HCT116 (cell line): ENCODE data around the gene NUCB2. TPM values are rescaled to one million over a fixed set of nuclear protein-coding genes. Genes with fewer than 3 reads are reported as not detected.
A peak's percentile ranks its signal among the peaks of the same experiment; 100 is the strongest.

Experiments
- ATAC-seq: fragments of 200-7000 bp; cut with Tn5 transposase; 2 replicates; pipeline ENCODE4 v1.9.1; 2020; ENCODE audit warnings: mild to moderate bottlenecking, moderate library complexity
- BruUV-seq: library from RNA; stranded (reverse); fragments of 400-500 nt; replicated peaks from 2 replicates; lab custom pipeline; 2021; lab: Mats Ljungman, UMichigan
- CTCF ChIA-PET: fragments of 300-600 bp; sonication (Branson Sonifier 250); formaldehyde crosslinking; loops from one replicate; lab custom pipeline; 2021; ENCODE audit warnings: antibody characterized with exemption; lab: Charles Lee
- POLR2A ChIA-PET: fragments of 300-600, 350-600 bp; sonication (Branson Sonifier 250); formaldehyde crosslinking; loops from one replicate; lab custom pipeline; 2021; ENCODE audit warnings: antibody characterized with exemption; lab: Charles Lee
- RAD21 ChIA-PET, 2 experiments: fragments of 300-600 bp; sonication (Branson Sonifier 250); formaldehyde crosslinking; loops; one replicate each; lab custom pipeline; 2023; ENCODE audit warnings: low total read pairs in 2 of 2; ENCODE audit not compliant: uncharacterized antibody in 2 of 2, unreplicated experiment in 2 of 2, low non-redundant PET in 1 of 2; lab: Charles Lee
- DNase-seq: peaks from one replicate; pipeline ENCODE4 v3.0.0-alpha.2; 2010; ENCODE audit warnings: low read depth, low spot score
- H2AFZ ChIP-seq: fragments of 200-600 bp; shearing (Covaris generic), sonication (generic); 2 replicates; pipeline ENCODE4 v1.6.1; 2017; ENCODE audit warnings: low read depth, mixed run types, mixed read lengths, antibody characterized with exemption, low read length; ENCODE audit not compliant: poor library complexity, severe bottlenecking
- H3K27ac ChIP-seq: 2 replicates; pipeline ENCODE4 v1.5.1; 2012; ENCODE audit warnings: low read depth, low read length
- H3K27me3 ChIP-seq: fragments of 200-600 bp; sonication (generic); 2 replicates; pipeline ENCODE4 v1.6.1; 2016; ENCODE audit warnings: mixed run types, low read length, mixed read lengths; ENCODE audit not compliant: insufficient read depth
- H3K36me3 ChIP-seq, 2 experiments: fragments of 200-500 bp in 1 of 2; fragments of 200-600 bp in 1 of 2; sonication (Bioruptor generic) in 1 of 2; sonication (generic) in 1 of 2; 2 replicates each; pipeline versions ENCODE4 v1.5.1 to v1.6.1; 2014 to 2016; ENCODE audit warnings: low read length in 2 of 2, inconsistent platforms in 1 of 2, mixed read lengths in 1 of 2, mixed run types in 1 of 2; ENCODE audit not compliant: insufficient read depth in 2 of 2, control insufficient read depth in 1 of 2
- H3K4me1 ChIP-seq, 2 experiments: fragments of 200-600 bp in 1 of 2; sonication (generic) in 1 of 2; 2 replicates each; pipeline versions ENCODE4 v1.5.1 to v1.6.1; 2012 to 2017; ENCODE audit warnings: low read length in 2 of 2, inconsistent platforms in 1 of 2, mild to moderate bottlenecking in 1 of 2, mixed read lengths in 1 of 2, mixed run types in 1 of 2, moderate library complexity in 1 of 2; ENCODE audit not compliant: insufficient read depth in 2 of 2, control insufficient read depth in 1 of 2
- H3K4me2 ChIP-seq: fragments of 200-600 bp; sonication (generic); 2 replicates; pipeline ENCODE4 v1.6.1; 2017; ENCODE audit warnings: mixed run types, low read length, mixed read lengths
- H3K4me3 ChIP-seq, 2 experiments: fragments of 200-600 bp in 1 of 2; sonication (generic) in 1 of 2; replicated peaks in 1 of 2; 2 replicates each; pipeline ENCODE4 v1.5.1; 2011 to 2016; ENCODE audit warnings: low read length in 2 of 2, control low read depth in 1 of 2, low read depth in 1 of 2, mild to moderate bottlenecking in 1 of 2, mixed read lengths in 1 of 2, mixed run types in 1 of 2
- H3K79me2 ChIP-seq: fragments of 200-600 bp; sonication (generic); 2 replicates; pipeline ENCODE4 v1.6.1; 2017; ENCODE audit warnings: mild to moderate bottlenecking, mixed run types, low read length, moderate library complexity, mixed read lengths; ENCODE audit not compliant: insufficient read depth
- H3K9ac ChIP-seq: fragments of 200-600 bp; sonication (generic); 2 replicates; pipeline ENCODE4 v1.6.1; 2016; ENCODE audit warnings: low read length, mixed read lengths
- H3K9me2 ChIP-seq: fragments of 200-600 bp; sonication (generic), shearing (Covaris generic); 2 replicates; pipeline ENCODE4 v1.6.1; 2017; ENCODE audit warnings: mixed run types, mild to moderate bottlenecking, moderate library complexity; ENCODE audit not compliant: insufficient read depth
- H3K9me3 ChIP-seq, 2 experiments: fragments of 200-500 bp in 1 of 2; fragments of 200-600 bp in 1 of 2; sonication (Bioruptor generic) in 1 of 2; sonication (generic) in 1 of 2; 2 replicates each; pipeline ENCODE4 v1.6.1; 2014 to 2017; ENCODE audit warnings: low read length in 2 of 2, mixed read lengths in 2 of 2, inconsistent platforms in 1 of 2, low read depth in 1 of 2, mild to moderate bottlenecking in 1 of 2, mixed run types in 1 of 2, moderate library complexity in 1 of 2; ENCODE audit not compliant: control insufficient read depth in 1 of 2, insufficient read depth in 1 of 2
- H4K20me1 ChIP-seq: fragments of 200-600 bp; sonication (generic), shearing (Covaris generic); 2 replicates; pipeline ENCODE4 v1.6.1; 2017; ENCODE audit warnings: mixed run types, mild to moderate bottlenecking, moderate library complexity; ENCODE audit not compliant: insufficient read depth
- ATF3 ChIP-seq: IDR thresholded peaks from 2 replicates; pipeline ENCODE4 v1.6.1; 2012
- CBX3 ChIP-seq: IDR thresholded peaks from 2 replicates; pipeline ENCODE4 v1.6.1; 2012; ENCODE audit warnings: low read depth
- CTCF ChIP-seq, 3 experiments: fragments of 200-600 bp in 1 of 3; sonication (generic) in 1 of 3; IDR thresholded peaks in 2 of 3; conservative IDR thresholded peaks in 1 of 3; 2 replicates each; pipeline ENCODE4 v1.5.1; 2012 to 2017; ENCODE audit warnings: low read depth in 2 of 3, low read length in 2 of 3, antibody characterized with exemption in 1 of 3, borderline replicate concordance in 1 of 3, control low read depth in 1 of 3, mild to moderate bottlenecking in 1 of 3, mixed read lengths in 1 of 3, mixed run types in 1 of 3, moderate library complexity in 1 of 3; ENCODE audit not compliant: insufficient read depth in 1 of 3
- ELF1 ChIP-seq: IDR thresholded peaks from 2 replicates; pipeline ENCODE4 v1.6.1; 2012; ENCODE audit warnings: low read depth, borderline replicate concordance
- EZH2 ChIP-seq: fragments of 200-600 bp; sonication (generic); IDR thresholded peaks from 2 replicates; pipeline ENCODE4 v1.6.1; 2017; ENCODE audit warnings: antibody characterized with exemption, mixed run types
- EZH2phosphoT487 ChIP-seq: fragments of 200-600 bp; IDR thresholded peaks from 2 replicates; pipeline ENCODE4 v1.6.1; 2018; ENCODE audit warnings: antibody characterized with exemption, borderline replicate concordance
- FOSL1 ChIP-seq: IDR thresholded peaks from 2 replicates; pipeline ENCODE4 v1.6.1; 2012; ENCODE audit warnings: low read depth
- JUND ChIP-seq: IDR thresholded peaks from 2 replicates; pipeline ENCODE4 v1.6.1; 2012
- POLR2A ChIP-seq: IDR thresholded peaks from 2 replicates; pipeline ENCODE4 v1.7.0; 2011; ENCODE audit warnings: borderline replicate concordance; ENCODE audit not compliant: insufficient read depth, insufficient read length; ENCODE audit errors: extremely low read depth
- SIN3A ChIP-seq: IDR thresholded peaks from 2 replicates; pipeline ENCODE4 v1.6.1; 2012; ENCODE audit warnings: low read depth
- SP1 ChIP-seq: IDR thresholded peaks from 2 replicates; pipeline ENCODE4 v1.6.1; 2012; ENCODE audit warnings: low read depth
- SRF ChIP-seq: IDR thresholded peaks from 2 replicates; pipeline ENCODE4 v1.6.1; 2012; ENCODE audit warnings: low read depth
- YY1 ChIP-seq: IDR thresholded peaks from 2 replicates; pipeline ENCODE4 v1.6.1; 2011; ENCODE audit warnings: low read length, low read depth, moderate library complexity, mild to moderate bottlenecking; ENCODE audit not compliant: insufficient replicate concordance; ENCODE audit errors: extremely low read depth
- ZFX ChIP-seq: fragments of 450-650 bp; IDR thresholded peaks from 2 replicates; pipeline ENCODE4 v1.6.1; 2017
- intact Hi-C: fragments of 100-400 bp; cut with micrococcal nuclease; formaldehyde crosslinking; loops from 2 replicates; pipeline ENCODE4 v1.10.0; 2022
- total RNA-seq: library from RNA; stranded (reverse); gene quantifications from one replicate; pipeline ENCODE4 v1.2.1, GENCODE V29; 2021; ENCODE audit not compliant: unreplicated experiment

The NUCB2 gene
- total RNA-seq, 1 experiment from 2014 or later, result 40.6 TPM

- Histone ChIP-seq H3K27me3 (no peaks in the 10 kb centered on the region), H3K79me2 (no peaks in the 10 kb centered on the region), H3K4me3 (no peak overlapping the region), H2AFZ (peak overlapping the region; percentile 6), H3K36me3 (no peaks in the 10 kb centered on the region), H3K9ac (no peak overlapping the region), H3K4me1 (peaks cover 5 to 9% of the 10 kb centered on the region in 2 experiments; a peak in 3 of 4 replicates), H3K27ac (no peak overlapping the region), H4K20me1 (no peaks in the 10 kb centered on the region), H3K9me3 (no peaks in the 10 kb centered on the region), H3K4me2 (no peak overlapping the region), H3K9me2 (no peaks in the 10 kb centered on the region)
- RAD21 ChIA-PET, result no interaction called here
- CTCF ChIA-PET, result no interaction called here
- TF ChIP-seq SRF, result peak; percentile 74
- TF ChIP-seq ATF3, result no peak
- DNase-seq (no peak), ATAC-seq (no peak)
- intact Hi-C loops, result no loop called here
- POLR2A ChIA-PET, result no interaction called here
- no TSS peak for BruUV-seq
These were observed 16.5 kb upstream of the NUCB2 start for GRCh38 chr11:17260020-17260419.

GRCh38 chr11:17263769-17264168 is 12.8 kb upstream of the NUCB2 start:
- DNase-seq (no peak), ATAC-seq (no peak)
- ChIA-PET RAD21 (interaction anchor here in 1 of 2 experiments (0.6 kb wide), 1 partner anchor 177 kb away, joined by 3 read pairs; no protein-coding TSS in a partner anchor), POLR2A (interaction anchor here (0.5 to 1.4 kb wide), 3 partner anchors 12 to 54 kb away, joined by 3 to 4 read pairs (median 4); partner anchors contain the start of gene NUCB2), CTCF (no interaction called here)
- H3K27me3 ChIP-seq, result no peaks in the 10 kb centered on the region
- no TSS peak for BruUV-seq
- H3K79me2 ChIP-seq, result no peaks in the 10 kb centered on the region
- H3K4me1 ChIP-seq, result peaks cover 12 to 27% of the 10 kb centered on the region in 2 experiments
- H2AFZ ChIP-seq, result no peak overlapping the region
- H3K9me3 ChIP-seq, result no peaks in the 10 kb centered on the region
- no peak overlapping the region for H3K9ac ChIP-seq
- no peak overlapping the region for H3K27ac ChIP-seq
- H3K4me3 ChIP-seq, result no peak overlapping the region
- H3K9me2 ChIP-seq, result no peaks in the 10 kb centered on the region
- intact Hi-C loops, result no loop called here
- no peaks in the 10 kb centered on the region for H3K36me3 ChIP-seq
- TF ChIP-seq EZH2 (no peak), EZH2phosphoT487 (no peak), CTCF (IDR thresholded peaks at IDR 0.05 in 2 of 3, conservative IDR thresholded peaks at IDR 0.05 in 1 of 3; ENCODE audit: borderline replicate concordance in 1 of 3, insufficient read depth in 1 of 3, low read depth in 2 of 3, low read length in 2 of 3) (no peak), ELF1 (no peak), SIN3A (no peak), CBX3 (no peak), SP1 (no peak), ZFX (no peak), JUND (peak; percentile 21; the same call in 1 of the 2 replicates), FOSL1 (peak; percentile 57), POLR2A (no peak), YY1 (no peak)
- no peaks in the 10 kb centered on the region for H4K20me1 ChIP-seq
- H3K4me2 ChIP-seq, result peak overlapping the region; percentile 19
